GM12892 (cell line): Measurements from ENCODE around the gene EGLN1.
"Not testable (repeated sequence)": the region's sequence is repeated elsewhere in the genome, so short reads cannot be mapped to it uniquely, and the experiment has no call there.

Experiments used
- POLR2A ChIP-seq: IDR thresholded peaks from 2 replicates; pipeline ENCODE4 v1.6.1; 2011; ENCODE audit warnings: low read depth, low read length, control low read depth
- POLR2AphosphoS5 ChIP-seq: IDR thresholded peaks from 2 replicates; pipeline ENCODE4 v1.6.1; 2011; ENCODE audit warnings: low read depth, low read length, control low read depth

- not testable (repeated sequence) for TF ChIP-seq POLR2A, POLR2AphosphoS5
Observed at GRCh38 chr1:231471500-231471899, 49.4 kb upstream of the EGLN1 start.
